ENCODE data around the gene LENEP. TPM values are rescaled to one million over a fixed set of nuclear protein-coding genes. Genes with fewer than 3 reads are reported as not detected.

LENEP gene
- 1.00 TPM in 1 of 2 replicates, not detected in the other for total RNA-seq

GRCh38 chr1:154993572-154994268 lies at the start of gene LENEP:
TSS of gene LENEP (plus strand) at chr1:154993586. CDS start at chr1:154993608, 22 bp downstream.

GRCh38 chr1:154955718-154956543 lies 37.5 kb upstream of the LENEP start, which contains the start of gene PBXIP1:
TSS of gene PBXIP1 (minus strand) at chr1:154956099. CDS start at chr1:154953721, 2,378 bp downstream.

GRCh38 chr1:154961207-154962155 lies 31.9 kb upstream of the LENEP start, which contains the start of gene PYGO2:
TSS of gene PYGO2 (minus strand) at chr1:154961782. CDS start at chr1:154961576, 206 bp downstream.

GRCh38 chr1:154970631-154971340 lies 22.6 kb upstream of the LENEP start, which contains the start of gene SHC1:
TSS of gene SHC1 (minus strand) at chr1:154970747. CDS start at chr1:154970526, 221 bp downstream.

GRCh38 chr1:154974102-154974807 lies 19.1 kb upstream of the LENEP start, which contains the start of gene CKS1B:
TSS of gene CKS1B (plus strand) at chr1:154974681. CDS start at chr1:154974746, 65 bp downstream.

GRCh38 chr1:154982897-154983648 lies 10.3 kb upstream of the LENEP start, which contains the start of gene FLAD1:
TSS of gene FLAD1 (plus strand) at chr1:154983344. CDS start at chr1:154983695, 351 bp downstream.

GRCh38 chr1:155002464-155003226 lies 9.3 kb downstream of the LENEP start, which contains the start of gene ZBTB7B:
TSS of gene ZBTB7B (plus strand) at chr1:155002802. CDS start at chr1:155014661, 11,859 bp downstream.

GRCh38 chr1:155033524-155033923 lies 40.1 kb downstream of the LENEP start, which contains the start of the genes DCST1 and DCST2:
TSS of gene DCST1 (plus strand) at chr1:155033824. CDS start at chr1:155034037, 213 bp downstream.
TSS of gene DCST2 (minus strand) at chr1:155033781. CDS start at chr1:155033701, 80 bp downstream.

Other genes with a start within 250 kb of the LENEP start
- under 0.01 TPM in 2 replicates for gene KCNN3, start 123.3 kb upstream of the LENEP start, total RNA-seq
- gene PMVK, start 56.9 kb upstream of the LENEP start, total RNA-seq: 6.9 and 9.6 TPM in 2 replicates
- 28.8 and 102 TPM in 2 replicates for gene PBXIP1, start 37.5 kb upstream of the LENEP start, total RNA-seq
- gene PYGO2, start 31.8 kb upstream of the LENEP start, total RNA-seq: 8.6 and 9.5 TPM in 2 replicates
- 161 and 222 TPM in 2 replicates for gene SHC1, start 22.8 kb upstream of the LENEP start, total RNA-seq
- gene CKS1B, start 18.9 kb upstream of the LENEP start, total RNA-seq: 77.5 and 224 TPM in 2 replicates
- 16.2 and 19.6 TPM in 2 replicates for gene FLAD1, start 10.2 kb upstream of the LENEP start, total RNA-seq
- 11.4 and 22.7 TPM in 2 replicates for gene ZBTB7B, start 9.2 kb downstream of the LENEP start, total RNA-seq
- 0.11 TPM in 1 of 2 replicates, not detected in the other for gene DCST2, start 40.2 kb downstream of the LENEP start, total RNA-seq
- not detected in 2 replicates for gene DCST1, start 40.2 kb downstream of the LENEP start, total RNA-seq
- gene ADAM15, start 57.7 kb downstream of the LENEP start, total RNA-seq: 56.7 and 69.5 TPM in 2 replicates
- 1.7 and 2.9 TPM in 2 replicates for gene EFNA4, start 70.2 kb downstream of the LENEP start, total RNA-seq
- 0.22 and 0.50 TPM in 2 replicates for gene EFNA3, start 85.3 kb downstream of the LENEP start, total RNA-seq
- 0.22 and 0.75 TPM in 2 replicates for gene EFNA1, start 134.3 kb downstream of the LENEP start, total RNA-seq
- gene SLC50A1, start 142.3 kb downstream of the LENEP start, total RNA-seq: 19.7 and 37.7 TPM in 2 replicates
- gene DPM3, start 146.9 kb downstream of the LENEP start, total RNA-seq: 34.1 and 42.9 TPM in 2 replicates
- 77.0 and 88.1 TPM in 2 replicates for gene KRTCAP2, start 179.7 kb downstream of the LENEP start, total RNA-seq
- 3.9 and 4.9 TPM in 2 replicates for gene TRIM46, start 180.3 kb downstream of the LENEP start, total RNA-seq
- gene THBS3, start 214.3 kb downstream of the LENEP start, total RNA-seq: 28.8 and 46.6 TPM in 2 replicates
- 40.0 and 50.5 TPM in 2 replicates for gene MTX1, start 215.1 kb downstream of the LENEP start, total RNA-seq

Measured in uterine smooth muscle cell (primary cell).